ENCODE results near the gene ANO1. TPM values are rescaled to one million over a fixed set of nuclear protein-coding genes. Genes with fewer than 3 reads are reported as not detected.

The ANO1 gene
- total and polyA plus RNA-seq, 12 donors = 0.67 to 6.7 (median 2.2) TPM

GRCh38 chr11:70131606-70132190, 53.6 kb downstream of the ANO1 start:
- Histone ChIP-seq H3K27me3 (no peaks in the 10 kb centered on the region), H3K4me1 (replicated peaks in 1 of 2) (no peaks in the 10 kb centered on the region), H3K36me3 (replicated peaks in 1 of 2) (no peaks in the 10 kb centered on the region), H3K27ac (no peak overlapping the region), H3K9me3 (replicated peaks in 1 of 3) (no peaks in the 10 kb centered on the region), H3K4me3 (no peak overlapping the region)
- no peak for DNase-seq
- WGBS, 4 donors = 76 to 90% (median 85%) methylated on average over 8 to 19 of the region's 19 CpGs
- TF ChIP-seq CTCF (IDR thresholded peaks at IDR 0.05) (no peak), POLR2A (IDR thresholded peaks at IDR 0.05) (no peak)
- intact Hi-C loops (cut with DNase I) = no loop called here

DNA sequence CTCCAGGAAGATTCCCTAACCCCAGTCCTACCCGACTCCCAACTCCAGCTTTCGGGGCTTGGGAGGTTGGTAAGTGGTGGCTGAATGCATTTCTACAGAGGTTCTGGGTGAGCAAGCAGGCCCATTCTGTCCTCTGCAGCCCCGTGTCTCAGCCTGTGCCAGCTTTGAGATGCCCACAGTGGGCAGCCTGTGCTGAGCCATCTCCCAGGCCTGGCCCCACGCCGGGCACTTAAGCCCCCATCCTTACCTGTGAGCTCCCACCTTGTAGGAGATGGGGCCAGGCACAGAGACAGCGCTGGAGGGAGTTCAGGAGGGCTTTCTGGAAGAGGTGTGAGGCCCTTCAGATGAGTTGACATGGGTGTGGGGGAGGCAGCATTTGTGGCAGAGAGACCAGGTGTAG, 54.5 kb downstream of the ANO1 start:
- TF ChIP-seq POLR2A (IDR thresholded peaks at IDR 0.05) (no peak), CTCF (IDR thresholded peaks at IDR 0.05) (no peak)
- 76 to 85% (median 82%) methylated on average over 6 of the region's 6 CpGs; no CpG with 5 or more reads in 1 of the 4 donors for WGBS, 4 donors
- H3K27me3 ChIP-seq = no peaks in the 10 kb centered on the region
- intact Hi-C loops (cut with DNase I) = no loop called here
- H3K36me3 ChIP-seq (replicated peaks in 1 of 2) = no peaks in the 10 kb centered on the region
- no peak for DNase-seq
- H3K9me3 ChIP-seq (replicated peaks in 1 of 3) = no peaks in the 10 kb centered on the region
- H3K27ac ChIP-seq = no peak overlapping the region
- H3K4me1 ChIP-seq (replicated peaks in 1 of 2) = no peaks in the 10 kb centered on the region
- no peak overlapping the region for H3K4me3 ChIP-seq

DNA sequence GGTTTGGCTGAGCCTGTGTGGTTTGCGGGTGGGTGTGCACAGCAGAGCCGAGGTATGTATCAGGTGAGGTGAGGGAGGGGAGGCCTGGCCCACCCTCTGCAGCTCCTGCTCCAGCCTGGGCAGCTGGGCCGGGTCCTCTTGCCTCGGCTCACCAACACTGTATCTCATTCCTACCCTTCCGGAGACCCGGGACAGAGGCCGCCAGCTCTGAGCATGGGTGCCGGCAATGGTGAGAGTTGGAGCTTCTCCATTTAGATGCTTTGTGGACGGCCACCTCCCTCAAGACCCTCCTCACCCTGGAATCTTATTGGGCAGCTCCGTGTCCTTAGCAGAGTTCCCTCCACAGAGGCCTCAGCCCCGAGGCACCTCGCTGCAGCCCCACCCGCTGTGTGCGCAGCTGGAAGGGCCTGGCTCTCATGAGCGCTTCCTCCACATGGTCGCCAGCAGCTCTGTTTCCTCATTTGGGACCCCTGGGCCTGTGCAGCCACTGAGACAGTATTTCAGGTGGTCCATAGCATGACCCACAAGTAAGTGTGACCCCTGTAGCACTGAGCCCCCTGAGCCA, 55.7 kb downstream of the ANO1 start:
- Histone ChIP-seq H3K36me3 (replicated peaks in 1 of 2) (no peaks in the 10 kb centered on the region), H3K27ac (no peak overlapping the region), H3K27me3 (no peaks in the 10 kb centered on the region), H3K4me1 (replicated peaks in 1 of 2) (no peaks in the 10 kb centered on the region), H3K4me3 (no peak overlapping the region), H3K9me3 (replicated peaks in 1 of 3) (no peaks in the 10 kb centered on the region)
- TF ChIP-seq CTCF (IDR thresholded peaks at IDR 0.05) (no peak), POLR2A (IDR thresholded peaks at IDR 0.05) (no peak)
- 72 to 86% (median 80%) methylated on average over 2 to 16 of the region's 16 CpGs for WGBS, 4 donors
- no peak for DNase-seq
- intact Hi-C loops (cut with DNase I) = no loop called here

GRCh38 chr11:70134490-70134889, 56.4 kb downstream of the ANO1 start:
- 81 to 92% (median 85%) methylated on average over 13 to 14 of the region's 14 CpGs for WGBS, 4 donors
- no peaks in the 10 kb centered on the region for H3K4me1 ChIP-seq (replicated peaks in 1 of 2)
- no peak overlapping the region for H3K27ac ChIP-seq
- no peak for TF ChIP-seq POLR2A (IDR thresholded peaks at IDR 0.05)
- TF ChIP-seq CTCF (IDR thresholded peaks at IDR 0.05) = no peak
- no peaks in the 10 kb centered on the region for H3K27me3 ChIP-seq
- intact Hi-C loops (cut with DNase I) = no loop called here
- no peaks in the 10 kb centered on the region for H3K9me3 ChIP-seq (replicated peaks in 1 of 3)
- H3K36me3 ChIP-seq (replicated peaks in 1 of 2) = no peaks in the 10 kb centered on the region
- H3K4me3 ChIP-seq = no peak overlapping the region
- DNase-seq = no peak
